Cortex of kidney (tissue), 1 donor: ENCODE measurements around the gene HRH4.

Experiments
- DNase-seq: peaks from one replicate; lab custom pipeline; 2025; lab: John Stamatoyannopoulos, UW

HRH4 gene

DNA sequence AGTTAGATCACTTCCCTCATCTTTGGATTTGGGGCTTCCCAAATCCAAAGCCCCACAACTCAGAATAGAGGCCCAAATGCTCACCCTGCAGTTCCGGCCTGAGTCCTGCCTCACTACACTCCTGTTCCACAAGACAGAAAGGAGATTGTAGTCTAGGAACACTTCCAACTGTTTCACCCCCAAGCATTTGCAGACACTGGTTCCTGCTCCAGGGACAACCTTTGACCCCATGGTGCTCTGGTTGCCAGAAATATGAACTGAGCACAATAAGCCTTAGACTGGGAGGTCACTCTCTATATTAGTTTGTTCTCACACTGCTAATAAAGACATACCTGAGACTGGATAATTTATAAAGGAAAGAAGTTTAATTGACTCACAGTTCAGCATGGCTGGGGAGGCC lies 49.0 kb downstream of the HRH4 start:
- no peak for DNase-seq

- DNase-seq = no peak
Observed at GRCh38 chr18:24514439-24514838, 54.0 kb downstream of the HRH4 start.

- no peak for DNase-seq
Observed at GRCh38 chr18:24515721-24516120, 55.3 kb downstream of the HRH4 start.

GRCh38 chr18:24516261-24516660 lies 55.8 kb downstream of the HRH4 start:
- DNase-seq = no peak

GRCh38 chr18:24517554-24517953 lies 57.1 kb downstream of the HRH4 start:
- no peak for DNase-seq

GRCh38 chr18:24518596-24518995 lies 58.2 kb downstream of the HRH4 start:
- DNase-seq = no peak
